Transverse colon (tissue), 4 donors: ENCODE data around the gene GALNT2. TPM values are rescaled to one million over a fixed set of nuclear protein-coding genes. Genes with fewer than 3 reads are reported as not detected.

Experiments used
- DNase-seq: peaks from one replicate; pipeline ENCODE4 v3.0.0-alpha.2; 2019
- H3K27ac ChIP-seq, 4 donors: fragments of 200-600 bp; sonication (generic); 2 replicates each; pipeline ENCODE4 v1.5.1; 2016 to 2018; ENCODE audit warnings: inconsistent platforms in 4 of 4
- H3K27me3 ChIP-seq: fragments of 200-600 bp; sonication (generic); 2 replicates; pipeline ENCODE4 v1.5.1; 2017; ENCODE audit warnings: inconsistent platforms
- H3K36me3 ChIP-seq, 4 donors: fragments of 200-600 bp; sonication (generic); 2 replicates each; pipeline ENCODE4 v1.5.1; 2017 to 2019; ENCODE audit warnings: inconsistent platforms in 4 of 4
- H3K4me1 ChIP-seq, 4 donors: fragments of 200-600 bp; sonication (generic); 2 replicates each; pipeline ENCODE4 v1.5.1; 2017 to 2020; ENCODE audit warnings: inconsistent platforms in 4 of 4
- H3K4me3 ChIP-seq, 4 donors: fragments of 200-600 bp; sonication (generic); 1 replicate in 1 of 4; 2 replicates in 3 of 4; pipeline versions ENCODE4 v1.5.1 to v1.6.1; 2017 to 2019; ENCODE audit warnings: inconsistent platforms in 4 of 4
- H3K9me3 ChIP-seq, 2 donors: fragments of 200-600 bp; sonication (generic); 2 replicates each; pipeline ENCODE4 v1.5.1; 2017 to 2019; ENCODE audit warnings: inconsistent platforms in 2 of 2
- CTCF ChIP-seq, 5 experiments: fragments of 200-600 bp in 3 of 5; fragments of 450-650 bp in 2 of 5; sonication (generic) in 3 of 5; IDR thresholded peaks; 1 replicate in 2 of 5; 2 replicates in 3 of 5; pipeline ENCODE4 v1.5.1; 2016 to 2017; ENCODE audit warnings: antibody characterized with exemption in 5 of 5, inconsistent platforms in 3 of 5, mild to moderate bottlenecking in 2 of 5, moderate library complexity in 1 of 5
- EP300 ChIP-seq: sonication (generic); formaldehyde crosslinking; IDR thresholded peaks from one replicate; pipeline ENCODE4 v1.6.1; 2017; ENCODE audit warnings: antibody characterized with exemption, low read depth
- POLR2A ChIP-seq: fragments of 450-650 bp; IDR thresholded peaks from one replicate; pipeline ENCODE4 v1.6.1; 2016; ENCODE audit warnings: antibody characterized with exemption, mild to moderate bottlenecking, moderate library complexity
- POLR2AphosphoS5 ChIP-seq, 3 donors: sonication (generic); formaldehyde crosslinking; IDR thresholded peaks; one replicate each; pipeline ENCODE4 v1.6.1; 2016; ENCODE audit warnings: antibody characterized with exemption in 3 of 3
- WGBS, 2 donors: methylation state at CpG; one replicate each; pipeline ENCODE4 v1.1.5; 2018; ENCODE audit warnings: low coverage in 1 of 2; 5-methylcytosine and 5-hydroxymethylcytosine counted together
- in situ Hi-C, 4 donors: fragments of 200-750 bp; cut with MboI; loops; one replicate each; pipeline versions ENCODE4 v1.15.0 to v1.15.1; 2017; ENCODE audit warnings: low sequenced_read_pairs in 3 of 4, low pct_ligation_motif_present in 1 of 4, low pct_unique_long_range_greater_than_20kb in 1 of 4
- intact Hi-C: fragments of 100-400 bp; cut with DNase I; formaldehyde crosslinking; loops from one replicate; pipeline ENCODE4 v1.15.1; 2023; ENCODE audit warnings: low total_unique reads
- total RNA-seq, 4 donors: library from RNA; depleted of rRNA; stranded (reverse); fragments of >200 nt; gene quantifications; one replicate each; pipeline ENCODE4 v1.1.0, GENCODE V29; 2016

Gene GALNT2
- total RNA-seq, 4 donors from 2014 or later = 16.5 to 48.8 (median 36.8) TPM

GRCh38 chr1:230083746-230084407 lies 16.8 kb downstream of the GALNT2 start:
- 88 to 100% methylated on average over 2 to 10 of the region's 10 CpGs for WGBS, 2 donors

GRCh38 chr1:230084408-230085177 lies 17.6 kb downstream of the GALNT2 start:
- Histone ChIP-seq H3K27me3 (no peaks in the 10 kb centered on the region), H3K27ac (peak overlapping the region; percentile 2 to 65 (median 38)), H3K4me3 (no peak overlapping the region), H3K4me1 (peaks cover 8 to 29% (median 22%) of the 10 kb centered on the region in 4 donors), H3K36me3 (no peaks in the 10 kb centered on the region), H3K9me3 (no peaks in the 10 kb centered on the region)
- intact Hi-C loops = no loop called here
- TF ChIP-seq CTCF (IDR thresholded peaks at IDR 0.05) = no peak
- peak in 1 of 3 donors; percentile 35 for TF ChIP-seq POLR2AphosphoS5 (IDR thresholded peaks at IDR 0.05)
- in situ Hi-C loops = no loop called here
- DNase-seq = peak; percentile 23
- 40 to 70% methylated on average over 2 to 9 of the region's 9 CpGs for WGBS, 2 donors

More at GRCh38 chr1:230083746-230084407, 16.8 kb downstream of the GALNT2 start:
- Histone ChIP-seq H3K9me3 (no peaks in the 10 kb centered on the region), H3K27me3 (no peaks in the 10 kb centered on the region), H3K4me3 (no peak overlapping the region), H3K4me1 (peaks cover 8 to 30% (median 23%) of the 10 kb centered on the region in 4 donors), H3K27ac (peak overlapping the region; percentile 2 to 65 (median 38)), H3K36me3 (no peaks in the 10 kb centered on the region)
- in situ Hi-C loops (no loop called here), intact Hi-C loops (no loop called here)
- no peak for DNase-seq
- TF ChIP-seq CTCF (IDR thresholded peaks at IDR 0.05) (no peak), POLR2AphosphoS5 (IDR thresholded peaks at IDR 0.05) (no peak), EP300 (no peak), POLR2A (no peak)

DNA sequence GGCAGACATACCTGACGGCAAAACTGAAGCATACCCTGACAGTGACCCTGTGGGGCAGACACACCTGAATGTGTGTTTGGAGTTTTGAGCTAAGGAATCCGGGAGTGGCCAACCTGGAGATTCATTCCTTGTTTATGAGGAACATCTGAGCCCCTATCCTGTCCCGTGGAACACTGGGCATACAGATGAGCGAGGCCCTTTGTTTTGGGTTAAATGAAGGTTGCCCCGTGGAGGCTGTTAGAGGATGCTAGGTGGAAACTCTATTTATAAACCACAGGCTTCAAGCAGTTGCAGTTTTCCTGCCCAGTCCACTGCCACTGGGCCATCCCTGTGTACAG lies 18.1 kb downstream of the GALNT2 start:
- H3K4me3 ChIP-seq = no peak overlapping the region
- WGBS, 2 donors = 81 to 100% methylated on average over 1 to 5 of the region's 5 CpGs
- H3K36me3 ChIP-seq = no peaks in the 10 kb centered on the region
- in situ Hi-C loops = no loop called here
- no peak for DNase-seq
- intact Hi-C loops = no loop called here
- no peaks in the 10 kb centered on the region for H3K9me3 ChIP-seq
- peak overlapping the region in 1 of 4 donors; percentile 65 for H3K27ac ChIP-seq
- H3K4me1 ChIP-seq = peaks cover 8 to 29% (median 22%) of the 10 kb centered on the region in 4 donors
- no peaks in the 10 kb centered on the region for H3K27me3 ChIP-seq
- TF ChIP-seq CTCF (IDR thresholded peaks at IDR 0.05) = no peak

- WGBS, 2 donors = 84 to 95% methylated on average over 5 to 6 of the region's 6 CpGs
- H3K27me3 ChIP-seq = no peaks in the 10 kb centered on the region
- H3K9me3 ChIP-seq = no peaks in the 10 kb centered on the region
- no peak overlapping the region for H3K27ac ChIP-seq
- intact Hi-C loops (no loop called here), in situ Hi-C loops (no loop called here)
- H3K4me1 ChIP-seq = peaks cover 8 to 29% (median 22%) of the 10 kb centered on the region in 4 donors
- no peak for TF ChIP-seq EP300
- no peak for TF ChIP-seq POLR2A
- TF ChIP-seq CTCF (IDR thresholded peaks at IDR 0.05) = no peak
- no peak for TF ChIP-seq POLR2AphosphoS5 (IDR thresholded peaks at IDR 0.05)
- no peak overlapping the region for H3K4me3 ChIP-seq
- no peaks in the 10 kb centered on the region for H3K36me3 ChIP-seq
- no peak for DNase-seq
Measured at GRCh38 chr1:230086151-230086550, 19.1 kb downstream of the GALNT2 start.
